GM18861 (cell line): ENCODE results near the gene PLEKHA8.

Experiments used
- ATAC-seq: cut with Tn5 transposase; IDR thresholded peaks from one replicate; pipeline ENCODE4 v1.9.1; 2021; ENCODE audit not compliant: unreplicated experiment

Gene PLEKHA8

GRCh38 chr7:30022991-30023390 is 5.2 kb upstream of the PLEKHA8 start:
- ATAC-seq, result no peak

- ATAC-seq, result no peak
These were observed 4.7 kb upstream of the PLEKHA8 start for GRCh38 chr7:30023524-30023923.

GRCh38 chr7:30026229-30027064 is 1.8 kb upstream of the PLEKHA8 start, which contains the start of gene FKBP14:
FKBP14 (minus strand) TSS chr7:30026702; CDS start chr7:30026508, 194 bp downstream.
- ATAC-seq, result peak; percentile 71

GRCh38 chr7:30027065-30027456 is 1.2 kb upstream of the PLEKHA8 start:
- ATAC-seq, result peak; percentile 23

- ATAC-seq, result peak; percentile 4
These were observed 434 bp upstream of the PLEKHA8 start for GRCh38 chr7:30027740-30028215.

- peak; percentile 6 for ATAC-seq
These were observed 780 bp downstream of the PLEKHA8 start for GRCh38 chr7:30028749-30029635.

- ATAC-seq, result no peak
These were observed 1.5 kb downstream of the PLEKHA8 start for GRCh38 chr7:30029696-30030095.

GRCh38 chr7:30032310-30033125 is 4.3 kb downstream of the PLEKHA8 start:
- no peak for ATAC-seq

- no peak for ATAC-seq
These were observed 6.3 kb downstream of the PLEKHA8 start for GRCh38 chr7:30034501-30034900.

GRCh38 chr7:30036220-30036619 is 8.0 kb downstream of the PLEKHA8 start:
- no peak for ATAC-seq

GRCh38 chr7:30038196-30038980 is 10.2 kb downstream of the PLEKHA8 start:
- no peak for ATAC-seq

- no peak for ATAC-seq
These were observed 12.7 kb downstream of the PLEKHA8 start for GRCh38 chr7:30040938-30041337.

GRCh38 chr7:30041526-30042269 is 13.5 kb downstream of the PLEKHA8 start:
- ATAC-seq, result no peak

GRCh38 chr7:30046127-30046770 is 18.0 kb downstream of the PLEKHA8 start:
- ATAC-seq, result no peak

- ATAC-seq, result no peak
These were observed 18.9 kb downstream of the PLEKHA8 start for GRCh38 chr7:30047124-30047523.

GRCh38 chr7:30048582-30048981 is 20.4 kb downstream of the PLEKHA8 start:
- ATAC-seq, result no peak

GRCh38 chr7:30049173-30049572 is 21.0 kb downstream of the PLEKHA8 start:
- no peak for ATAC-seq

- no peak for ATAC-seq
These were observed 24.9 kb downstream of the PLEKHA8 start for GRCh38 chr7:30053068-30053467.

GRCh38 chr7:30057741-30058140 is 29.5 kb downstream of the PLEKHA8 start:
- ATAC-seq, result no peak
